Brain microvascular endothelial cell (primary cell): ENCODE data around the gene SFRP5.
A peak's percentile ranks its signal among the peaks of the same experiment; 100 is the strongest.

Experiments used
- DNase-seq: peaks from one replicate; pipeline ENCODE4 v3.0.0-alpha.2; 2020
- H3K27ac ChIP-seq: fragments of 250-450 bp; sonication (Bioruptor Pico); 2 replicates; pipeline ENCODE4 v1.5.1; 2020; ENCODE audit warnings: mild to moderate bottlenecking, moderate library complexity
- H3K27me3 ChIP-seq: fragments of 250-450 bp; sonication (Bioruptor Pico); replicated peaks from 2 replicates; pipeline ENCODE4 v1.5.1; 2020; ENCODE audit warnings: mild to moderate bottlenecking
- H3K36me3 ChIP-seq: fragments of 250-450 bp; sonication (Bioruptor Pico); replicated peaks from 2 replicates; pipeline ENCODE4 v1.5.1; 2020; ENCODE audit warnings: mild to moderate bottlenecking
- H3K4me3 ChIP-seq: 2 replicates; pipeline ENCODE4 v1.5.1; 2011; ENCODE audit warnings: low read depth, mild to moderate bottlenecking, control low read depth, low read length, moderate library complexity
- CTCF ChIP-seq: IDR thresholded peaks from 2 replicates; pipeline ENCODE4 v1.5.1; 2011; ENCODE audit warnings: low read depth, mild to moderate bottlenecking, moderate library complexity, low read length, control low read depth, inconsistent platforms; ENCODE audit errors: missing control alignments
- in situ Hi-C: cut with HindIII; loops from 2 replicates; pipeline ENCODE4 v1.10.0; 2017; ENCODE audit warnings: low sequenced_read_pairs, low pct_ligation_motif_present

SFRP5 gene

GRCh38 chr10:97736902-97737769 lies 34.7 kb downstream of the SFRP5 start, which contains the start of gene ZFYVE27:
TSS of gene ZFYVE27 (plus strand) at chr10:97737128. CDS start at chr10:97738478, 1,350 bp downstream.
- peaks cover 9% of the 10 kb centered on the region for H3K36me3 ChIP-seq
- peak within 1 kb of the TSS; percentile 98 for H3K4me3 ChIP-seq
- in situ Hi-C loops: no loop called here
- peak; percentile 91 for DNase-seq
- TF ChIP-seq CTCF: no peak
- no peaks in the 10 kb centered on the region for H3K27me3 ChIP-seq
- H3K27ac ChIP-seq: peak within 1 kb of the TSS; percentile 63

- DNase-seq: no peak
- in situ Hi-C loops: no loop called here
- Histone ChIP-seq H3K27me3 (no peaks in the 10 kb centered on the region), H3K4me3 (no peak overlapping the region), H3K27ac (no peak overlapping the region), H3K36me3 (peaks cover 9% of the 10 kb centered on the region)
- no peak for TF ChIP-seq CTCF
These were observed 35.3 kb downstream of the SFRP5 start for GRCh38 chr10:97736403-97736901.

GRCh38 chr10:97734021-97734420 lies 37.8 kb downstream of the SFRP5 start:
- Histone ChIP-seq H3K4me3 (no peak overlapping the region), H3K27me3 (no peaks in the 10 kb centered on the region), H3K36me3 (no peaks in the 10 kb centered on the region), H3K27ac (no peak overlapping the region)
- in situ Hi-C loops: no loop called here
- DNase-seq: no peak
- no peak for TF ChIP-seq CTCF

DNA sequence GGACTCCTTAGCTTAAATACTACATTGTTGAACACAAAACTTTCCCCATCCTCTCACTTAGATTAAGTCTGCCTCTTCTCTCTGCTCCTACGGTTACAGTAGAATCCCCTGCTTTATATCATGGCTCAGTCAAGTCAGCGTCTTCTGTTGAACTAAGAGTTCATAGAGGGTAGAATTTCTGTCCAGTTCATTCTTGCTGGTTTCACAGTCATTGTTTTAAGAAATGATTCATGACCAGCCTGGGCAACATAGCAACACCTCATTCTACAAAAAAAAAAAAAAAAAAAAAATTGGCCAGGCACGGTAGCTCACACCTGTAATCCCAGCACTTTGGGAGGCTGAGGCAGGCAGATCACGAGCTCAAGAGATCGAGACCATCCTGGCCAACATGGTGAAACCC lies 38.5 kb downstream of the SFRP5 start:
- H3K27ac ChIP-seq: no peak overlapping the region
- in situ Hi-C loops: no loop called here
- no peaks in the 10 kb centered on the region for H3K27me3 ChIP-seq
- no peaks in the 10 kb centered on the region for H3K36me3 ChIP-seq
- H3K4me3 ChIP-seq: no peak overlapping the region
- no peak for TF ChIP-seq CTCF
- DNase-seq: no peak

DNA sequence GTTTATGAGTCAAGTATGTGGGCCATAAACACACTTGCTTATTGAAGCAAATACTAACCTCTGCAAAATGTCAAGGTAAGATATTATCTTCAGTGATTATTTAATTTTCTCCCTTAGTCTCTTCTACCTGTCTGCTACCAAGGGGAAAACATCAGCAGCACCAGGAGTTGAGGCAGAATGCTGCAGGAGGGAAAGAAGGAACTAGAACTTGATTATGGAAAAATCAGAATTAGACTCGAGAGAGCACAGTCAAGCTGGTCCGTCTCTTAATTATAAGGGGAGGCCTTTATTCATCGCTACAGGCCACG lies 39.8 kb downstream of the SFRP5 start:
- no peak for TF ChIP-seq CTCF
- in situ Hi-C loops: no loop called here
- no peak overlapping the region for H3K27ac ChIP-seq
- no peaks in the 10 kb centered on the region for H3K36me3 ChIP-seq
- H3K4me3 ChIP-seq: no peak overlapping the region
- H3K27me3 ChIP-seq: no peaks in the 10 kb centered on the region
- DNase-seq: no peak
